ENCODE results near the gene GTPBP2. TPM values are rescaled to one million over a fixed set of nuclear protein-coding genes. Genes with fewer than 3 reads are reported as not detected.

GTPBP2 gene
- total and polyA plus RNA-seq, 2 experiments from 2014 or later: 17.5 to 55.9 TPM

DNA sequence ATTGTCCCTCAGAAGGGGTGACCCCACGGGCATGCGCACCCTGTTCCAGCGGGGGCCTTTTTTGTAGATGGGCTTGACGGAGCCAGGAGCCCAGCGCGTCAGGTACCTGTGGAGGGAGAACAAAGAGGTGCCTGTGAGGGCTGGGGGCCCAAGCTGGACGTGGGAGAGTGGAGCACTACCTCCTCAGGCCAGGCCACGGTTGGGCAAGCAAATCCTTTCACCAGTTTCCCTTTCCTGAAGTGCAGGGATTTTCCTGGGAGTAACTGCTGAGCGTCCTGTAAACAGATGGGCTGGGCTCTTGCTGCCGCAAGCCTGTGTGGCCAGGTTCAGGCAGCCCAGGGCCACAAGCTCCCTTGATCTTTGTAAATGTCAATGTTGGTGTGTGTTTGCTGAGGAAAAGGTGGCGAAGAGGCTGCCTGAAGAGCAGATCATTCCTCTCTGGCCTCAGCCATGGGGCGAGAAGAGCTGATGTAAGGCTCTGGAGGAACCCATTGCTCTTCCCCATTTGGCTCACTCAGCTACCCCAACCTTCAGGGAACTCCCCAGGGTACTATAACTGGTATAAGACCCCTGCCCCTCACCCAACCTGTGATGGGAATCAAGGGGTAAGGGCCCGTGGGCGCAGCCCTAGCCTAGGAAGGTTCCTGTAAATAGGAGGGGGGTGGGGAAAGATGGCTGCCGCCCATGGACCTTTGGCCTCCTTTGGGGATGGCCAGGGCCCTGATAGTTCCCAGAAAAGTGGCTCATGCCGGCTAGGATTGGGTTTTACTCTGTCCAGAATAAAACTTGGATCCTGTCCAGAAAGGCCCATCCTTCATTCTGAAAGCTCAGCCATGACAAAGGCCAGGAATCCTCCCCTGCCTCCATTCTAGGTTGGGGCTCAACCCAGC, 43.0 kb upstream of the GTPBP2 start:
- Mint-ChIP-seq H3K9me3 (no peaks in the 10 kb centered on the region), H3K27ac (no peak overlapping the region), H3K36me3 (ENCODE audit: low read depth) (peaks cover 44% of the 10 kb centered on the region), H3K4me3 (no peak overlapping the region), H3K27me3 (ENCODE audit: insufficient read depth, low read depth, poor library complexity) (peaks cover 22% of the 10 kb centered on the region), H3K4me1 (peaks cover 29% of the 10 kb centered on the region)
- Histone ChIP-seq H4K20me1 (replicated peaks; ENCODE audit: insufficient read depth) (no peaks in the 10 kb centered on the region; the same call in 1 of the 2 replicates), H3K27me3 (ENCODE audit: insufficient read depth) (no peaks in the 10 kb centered on the region), H3F3A (replicated peaks; ENCODE audit: low read depth) (peaks cover 22% of the 10 kb centered on the region; the same call in 1 of the 2 replicates), H3K27ac (ENCODE audit: low read depth) (no peak overlapping the region), H3K36me3 (ENCODE audit: insufficient read depth) (no peaks in the 10 kb centered on the region; the same call in 1 of the 2 replicates), H3K9me2 (ENCODE audit: insufficient read depth) (no peaks in the 10 kb centered on the region), H3K4me1 (ENCODE audit: insufficient read depth) (peaks cover 27% of the 10 kb centered on the region), H3K79me2 (replicated peaks; ENCODE audit: insufficient read depth) (no peaks in the 10 kb centered on the region), H2AFZ (no peak overlapping the region), H3K4me3 (no peak overlapping the region), H3K4me2 (no peak overlapping the region)
- no peak for TF ChIP-seq ZNF331 (CRISPR knock-in tag; IDR thresholded peaks at IDR 0.05; ENCODE audit: low read depth)
- no peak for TF ChIP-seq STAT1 (IDR thresholded peaks at IDR 0.05; ENCODE audit: unreplicated experiment)
- TF ChIP-seq POLR2AphosphoS5 (IDR thresholded peaks at IDR 0.05; ENCODE audit: low read depth): no peak
- TF ChIP-seq, protein P1, sequence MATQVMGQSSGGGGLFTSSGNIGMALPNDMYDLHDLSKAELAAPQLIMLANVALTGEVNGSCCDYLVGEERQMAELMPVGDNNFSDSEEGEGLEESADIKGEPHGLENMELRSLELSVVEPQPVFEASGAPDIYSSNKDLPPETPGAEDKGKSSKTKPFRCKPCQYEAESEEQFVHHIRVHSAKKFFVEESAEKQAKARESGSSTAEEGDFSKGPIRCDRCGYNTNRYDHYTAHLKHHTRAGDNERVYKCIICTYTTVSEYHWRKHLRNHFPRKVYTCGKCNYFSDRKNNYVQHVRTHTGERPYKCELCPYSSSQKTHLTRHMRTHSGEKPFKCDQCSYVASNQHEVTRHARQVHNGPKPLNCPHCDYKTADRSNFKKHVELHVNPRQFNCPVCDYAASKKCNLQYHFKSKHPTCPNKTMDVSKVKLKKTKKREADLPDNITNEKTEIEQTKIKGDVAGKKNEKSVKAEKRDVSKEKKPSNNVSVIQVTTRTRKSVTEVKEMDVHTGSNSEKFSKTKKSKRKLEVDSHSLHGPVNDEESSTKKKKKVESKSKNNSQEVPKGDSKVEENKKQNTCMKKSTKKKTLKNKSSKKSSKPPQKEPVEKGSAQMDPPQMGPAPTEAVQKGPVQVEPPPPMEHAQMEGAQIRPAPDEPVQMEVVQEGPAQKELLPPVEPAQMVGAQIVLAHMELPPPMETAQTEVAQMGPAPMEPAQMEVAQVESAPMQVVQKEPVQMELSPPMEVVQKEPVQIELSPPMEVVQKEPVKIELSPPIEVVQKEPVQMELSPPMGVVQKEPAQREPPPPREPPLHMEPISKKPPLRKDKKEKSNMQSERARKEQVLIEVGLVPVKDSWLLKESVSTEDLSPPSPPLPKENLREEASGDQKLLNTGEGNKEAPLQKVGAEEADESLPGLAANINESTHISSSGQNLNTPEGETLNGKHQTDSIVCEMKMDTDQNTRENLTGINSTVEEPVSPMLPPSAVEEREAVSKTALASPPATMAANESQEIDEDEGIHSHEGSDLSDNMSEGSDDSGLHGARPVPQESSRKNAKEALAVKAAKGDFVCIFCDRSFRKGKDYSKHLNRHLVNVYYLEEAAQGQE (IDR thresholded peaks at IDR 0.05; ENCODE audit: unreplicated experiment): no peak
- TF ChIP-seq, protein P2, sequence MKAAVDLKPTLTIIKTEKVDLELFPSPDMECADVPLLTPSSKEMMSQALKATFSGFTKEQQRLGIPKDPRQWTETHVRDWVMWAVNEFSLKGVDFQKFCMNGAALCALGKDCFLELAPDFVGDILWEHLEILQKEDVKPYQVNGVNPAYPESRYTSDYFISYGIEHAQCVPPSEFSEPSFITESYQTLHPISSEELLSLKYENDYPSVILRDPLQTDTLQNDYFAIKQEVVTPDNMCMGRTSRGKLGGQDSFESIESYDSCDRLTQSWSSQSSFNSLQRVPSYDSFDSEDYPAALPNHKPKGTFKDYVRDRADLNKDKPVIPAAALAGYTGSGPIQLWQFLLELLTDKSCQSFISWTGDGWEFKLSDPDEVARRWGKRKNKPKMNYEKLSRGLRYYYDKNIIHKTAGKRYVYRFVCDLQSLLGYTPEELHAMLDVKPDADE (IDR thresholded peaks at IDR 0.05): no peak
- no peak for TF ChIP-seq JUNB (IDR thresholded peaks at IDR 0.05; ENCODE audit: unreplicated experiment)
- no peak for TF ChIP-seq ZNF114 (CRISPR knock-in tag; IDR thresholded peaks at IDR 0.05)
- TF ChIP-seq, protein P3, sequence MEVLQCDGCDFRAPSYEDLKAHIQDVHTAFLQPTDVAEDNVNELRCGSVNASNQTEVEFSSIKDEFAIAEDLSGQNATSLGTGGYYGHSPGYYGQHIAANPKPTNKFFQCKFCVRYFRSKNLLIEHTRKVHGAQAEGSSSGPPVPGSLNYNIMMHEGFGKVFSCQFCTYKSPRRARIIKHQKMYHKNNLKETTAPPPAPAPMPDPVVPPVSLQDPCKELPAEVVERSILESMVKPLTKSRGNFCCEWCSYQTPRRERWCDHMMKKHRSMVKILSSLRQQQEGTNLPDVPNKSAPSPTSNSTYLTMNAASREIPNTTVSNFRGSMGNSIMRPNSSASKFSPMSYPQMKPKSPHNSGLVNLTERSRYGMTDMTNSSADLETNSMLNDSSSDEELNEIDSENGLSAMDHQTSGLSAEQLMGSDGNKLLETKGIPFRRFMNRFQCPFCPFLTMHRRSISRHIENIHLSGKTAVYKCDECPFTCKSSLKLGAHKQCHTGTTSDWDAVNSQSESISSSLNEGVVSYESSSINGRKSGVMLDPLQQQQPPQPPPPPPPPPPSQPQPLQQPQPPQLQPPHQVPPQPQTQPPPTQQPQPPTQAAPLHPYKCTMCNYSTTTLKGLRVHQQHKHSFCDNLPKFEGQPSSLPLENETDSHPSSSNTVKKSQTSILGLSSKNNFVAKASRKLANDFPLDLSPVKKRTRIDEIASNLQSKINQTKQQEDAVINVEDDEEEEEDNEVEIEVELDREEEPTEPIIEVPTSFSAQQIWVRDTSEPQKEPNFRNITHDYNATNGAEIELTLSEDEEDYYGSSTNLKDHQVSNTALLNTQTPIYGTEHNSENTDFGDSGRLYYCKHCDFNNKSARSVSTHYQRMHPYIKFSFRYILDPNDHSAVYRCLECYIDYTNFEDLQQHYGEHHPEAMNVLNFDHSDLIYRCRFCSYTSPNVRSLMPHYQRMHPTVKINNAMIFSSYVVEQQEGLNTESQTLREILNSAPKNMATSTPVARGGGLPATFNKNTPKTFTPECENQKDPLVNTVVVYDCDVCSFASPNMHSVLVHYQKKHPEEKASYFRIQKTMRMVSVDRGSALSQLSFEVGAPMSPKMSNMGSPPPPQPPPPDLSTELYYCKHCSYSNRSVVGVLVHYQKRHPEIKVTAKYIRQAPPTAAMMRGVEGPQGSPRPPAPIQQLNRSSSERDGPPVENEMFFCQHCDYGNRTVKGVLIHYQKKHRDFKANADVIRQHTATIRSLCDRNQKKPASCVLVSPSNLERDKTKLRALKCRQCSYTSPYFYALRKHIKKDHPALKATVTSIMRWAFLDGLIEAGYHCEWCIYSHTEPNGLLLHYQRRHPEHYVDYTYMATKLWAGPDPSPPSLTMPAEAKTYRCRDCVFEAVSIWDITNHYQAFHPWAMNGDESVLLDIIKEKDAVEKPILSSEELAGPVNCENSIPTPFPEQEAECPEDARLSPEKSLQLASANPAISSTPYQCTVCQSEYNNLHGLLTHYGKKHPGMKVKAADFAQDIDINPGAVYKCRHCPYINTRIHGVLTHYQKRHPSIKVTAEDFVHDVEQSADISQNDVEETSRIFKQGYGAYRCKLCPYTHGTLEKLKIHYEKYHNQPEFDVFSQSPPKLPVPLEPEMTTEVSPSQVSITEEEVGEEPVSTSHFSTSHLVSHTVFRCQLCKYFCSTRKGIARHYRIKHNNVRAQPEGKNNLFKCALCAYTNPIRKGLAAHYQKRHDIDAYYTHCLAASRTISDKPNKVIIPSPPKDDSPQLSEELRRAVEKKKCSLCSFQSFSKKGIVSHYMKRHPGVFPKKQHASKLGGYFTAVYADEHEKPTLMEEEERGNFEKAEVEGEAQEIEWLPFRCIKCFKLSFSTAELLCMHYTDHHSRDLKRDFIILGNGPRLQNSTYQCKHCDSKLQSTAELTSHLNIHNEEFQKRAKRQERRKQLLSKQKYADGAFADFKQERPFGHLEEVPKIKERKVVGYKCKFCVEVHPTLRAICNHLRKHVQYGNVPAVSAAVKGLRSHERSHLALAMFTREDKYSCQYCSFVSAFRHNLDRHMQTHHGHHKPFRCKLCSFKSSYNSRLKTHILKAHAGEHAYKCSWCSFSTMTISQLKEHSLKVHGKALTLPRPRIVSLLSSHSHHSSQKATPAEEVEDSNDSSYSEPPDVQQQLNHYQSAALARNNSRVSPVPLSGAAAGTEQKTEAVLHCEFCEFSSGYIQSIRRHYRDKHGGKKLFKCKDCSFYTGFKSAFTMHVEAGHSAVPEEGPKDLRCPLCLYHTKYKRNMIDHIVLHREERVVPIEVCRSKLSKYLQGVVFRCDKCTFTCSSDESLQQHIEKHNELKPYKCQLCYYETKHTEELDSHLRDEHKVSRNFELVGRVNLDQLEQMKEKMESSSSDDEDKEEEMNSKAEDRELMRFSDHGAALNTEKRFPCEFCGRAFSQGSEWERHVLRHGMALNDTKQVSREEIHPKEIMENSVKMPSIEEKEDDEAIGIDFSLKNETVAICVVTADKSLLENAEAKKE (CRISPR knock-in tag; IDR thresholded peaks at IDR 0.05): no peak
- ATAC-seq (no peak), DNase-seq (ENCODE audit: low spot score) (no peak)
